HepG2 (cell line): ENCODE results near the gene AKT3. TPM values are rescaled to one million over a fixed set of nuclear protein-coding genes. Genes with fewer than 3 reads are reported as not detected.

Experiments used
- ATAC-seq: fragments of 200-7000 bp; cut with Tn5 transposase; 3 replicates; pipeline ENCODE4 v1.9.1; 2020; ENCODE audit warnings: mild to moderate bottlenecking, moderate library complexity
- BruUV-seq: library from RNA; stranded (reverse); fragments of 400-500 nt; replicated peaks from 2 replicates; lab custom pipeline; 2021; lab: Mats Ljungman, UMichigan
- CTCF ChIA-PET: fragments of 300-600 bp; formaldehyde crosslinking; extraction: SDS; loops from one replicate; lab custom pipeline; 2021; ENCODE audit warnings: low total read pairs, inconsistent platforms, low intra/inter-chr PET ratio; lab: Yijun Ruan, JAX
- POLR2A ChIA-PET: fragments of 350-600 bp; sonication (Branson Sonifier 250); formaldehyde crosslinking; loops from one replicate; lab custom pipeline; 2020; ENCODE audit warnings: antibody characterized with exemption, inconsistent platforms; lab: Yijun Ruan, JAX
- DNase-seq: peaks from one replicate; pipeline ENCODE4 v3.0.0-alpha.2; 2015; ENCODE audit warnings: low spot score
- FAIRE-seq: peaks from 3 replicates; lab custom pipeline; 2011; peaks lifted over from hg19 to GRCh38; lab: Jason Lieb, UNC
- H2AFZ ChIP-seq: one replicate; pipeline ENCODE4 v1.6.1; 2011; ENCODE audit warnings: low read length, inconsistent platforms
- H3K27ac ChIP-seq: fragments of 300-600 bp; 3 replicates; pipeline ENCODE4 v1.8.0; 2011; ENCODE audit warnings: mixed run types, mild to moderate bottlenecking, mixed read lengths, low read length, inconsistent platforms; ENCODE audit not compliant: insufficient read depth; ENCODE audit errors: extremely low read length
- H3K27me3 ChIP-seq, 2 experiments: fragments of 200-600 bp in 1 of 2; 2 replicates in 1 of 2; 3 replicates in 1 of 2; pipeline versions ENCODE4 v1.6.0 to v1.8.0; 2011; ENCODE audit warnings: low read length in 2 of 2, mild to moderate bottlenecking in 2 of 2, moderate library complexity in 2 of 2, inconsistent platforms in 1 of 2; ENCODE audit not compliant: insufficient read depth in 2 of 2, control insufficient read depth in 1 of 2
- H3K36me3 ChIP-seq, 2 experiments: fragments of 200-600 bp in 1 of 2; replicated peaks in 1 of 2; 2 replicates in 1 of 2; 3 replicates in 1 of 2; pipeline versions ENCODE4 v1.5.1 to v1.8.0; 2011; ENCODE audit warnings: low read length in 2 of 2, inconsistent platforms in 1 of 2; ENCODE audit not compliant: insufficient read depth in 2 of 2, control insufficient read depth in 1 of 2
- H3K4me1 ChIP-seq: 2 replicates; pipeline ENCODE4 v1.5.1; 2012; ENCODE audit warnings: low read length, inconsistent platforms; ENCODE audit not compliant: insufficient read depth
- H3K4me2 ChIP-seq: 2 replicates; pipeline ENCODE4 v1.6.0; 2011; ENCODE audit warnings: low read depth, low read length, inconsistent platforms
- H3K4me3 ChIP-seq, 3 experiments: fragments of 200-600 bp in 1 of 3; sonication (generic), shearing (Covaris generic) in 1 of 3; replicated peaks in 1 of 3; 2 replicates each; pipeline ENCODE4 v1.5.1; 2011 to 2016; ENCODE audit warnings: low read length in 3 of 3, inconsistent platforms in 2 of 3, low read depth in 2 of 3, mild to moderate bottlenecking in 2 of 3, control low read depth in 1 of 3, mixed read lengths in 1 of 3; ENCODE audit not compliant: insufficient read depth in 1 of 3
- H3K79me2 ChIP-seq: one replicate; pipeline ENCODE4 v1.6.1; 2011; ENCODE audit warnings: low read length, inconsistent platforms; ENCODE audit not compliant: insufficient read depth
- H3K9ac ChIP-seq: 2 replicates; pipeline ENCODE4 v1.6.0; 2011; ENCODE audit warnings: mild to moderate bottlenecking, low read depth, low read length, inconsistent platforms; ENCODE audit not compliant: insufficient read depth
- H3K9me3 ChIP-seq: 2 replicates; pipeline ENCODE4 v1.5.1; 2012; ENCODE audit warnings: mild to moderate bottlenecking, low read length
- H4K20me1 ChIP-seq: 2 replicates; pipeline ENCODE4 v1.6.0; 2011; ENCODE audit warnings: inconsistent platforms, mild to moderate bottlenecking, low read length, moderate library complexity; ENCODE audit not compliant: insufficient read depth
- EEA1 ChIP-seq: sonication (generic); formaldehyde crosslinking; IDR thresholded peaks from 2 replicates; pipeline ENCODE4 v1.5.1; 2020; ENCODE audit warnings: mild to moderate bottlenecking, missing genetic modification reagents, borderline replicate concordance
- HCFC1 ChIP-seq: fragments of 150-350 bp; IDR thresholded peaks from 2 replicates; pipeline ENCODE4 v1.6.1; 2014; ENCODE audit warnings: low read depth, low read length
- HNRNPK ChIP-seq: fragments of 200-400 bp; formaldehyde crosslinking; IDR thresholded peaks from 2 replicates; pipeline ENCODE4 v1.6.1; 2018; ENCODE audit warnings: low read length, low read depth, moderate library complexity, mild to moderate bottlenecking; ENCODE audit not compliant: poor library complexity, severe bottlenecking
- IRF2 ChIP-seq: IDR thresholded peaks from 2 replicates; pipeline ENCODE4 v1.6.1; 2018; ENCODE audit warnings: missing genetic modification reagents, missing compliant biosample characterization
- SMAD9 ChIP-seq: sonication (generic); formaldehyde crosslinking; IDR thresholded peaks from 2 replicates; pipeline ENCODE4 v1.5.1; 2020; ENCODE audit warnings: mild to moderate bottlenecking, missing genetic modification reagents
- TEAD3 ChIP-seq: optimal IDR thresholded peaks from 2 replicates; pipeline ENCODE3; 2016; ENCODE audit warnings: borderline replicate concordance
- ZNF256 ChIP-seq: sonication (generic); formaldehyde crosslinking; conservative IDR thresholded peaks from 2 replicates; pipeline ENCODE4 v1.4.0; 2020; ENCODE audit warnings: missing genetic modification reagents
- ZNF776 ChIP-seq: sonication (generic); formaldehyde crosslinking; IDR thresholded peaks from 2 replicates; pipeline ENCODE4 v1.4.0; 2020; ENCODE audit warnings: mild to moderate bottlenecking, missing genetic modification reagents
- ZNF850 ChIP-seq: sonication (generic); formaldehyde crosslinking; conservative IDR thresholded peaks from 2 replicates; pipeline ENCODE4 v1.9.0; 2021; ENCODE audit warnings: mild to moderate bottlenecking, missing genetic modification reagents
- WGBS: methylation state at CpG from one replicate; pipeline ENCODE4 v1.1.6; 2017; ENCODE audit warnings: low lambda C conversion rate; 5-methylcytosine and 5-hydroxymethylcytosine counted together
- in situ Hi-C: cut with HindIII; loops from 2 replicates; pipeline ENCODE4 v1.10.0; 2017; ENCODE audit warnings: low pct_unique_long_range_greater_than_20kb; ENCODE audit not compliant: extremely low pct_ligation_motif_present
- intact Hi-C: fragments of 100-400 bp; cut with micrococcal nuclease; formaldehyde crosslinking; loops from one replicate; pipeline ENCODE4 v1.10.0; 2022; ENCODE audit not compliant: unreplicated experiment
- polyA plus RNA-seq, 8 experiments: library from polyadenylated mRNA; depleted of rRNA in 3 of 8; stranded (reverse) in 7 of 8; unstranded in 1 of 8; fragments of >200 nt; fragmentation: Illumina TruSeq in 4 of 8; extraction: Trizol in 4 of 8; gene quantifications; 2 replicates each; pipeline versions ENCODE4 v1.2.1 to v1.2.3, GENCODE V29; 2011 to 2016; ENCODE audit warnings: low read depth in 4 of 8, missing spikeins in 1 of 8, mixed read lengths in 1 of 8; ENCODE audit not compliant: insufficient read depth in 1 of 8
- total RNA-seq, 5 experiments: library from RNA; depleted of rRNA; stranded (reverse); fragments of >200 nt; fragmentation: Illumina TruSeq; extraction: Trizol; gene quantifications; 2 replicates each; pipeline ENCODE4 v1.2.3, GENCODE V29; 2016; ENCODE audit warnings: low read depth in 1 of 5
- TF ChIP-seq, protein P1 (sequence below): sonication (generic); formaldehyde crosslinking; IDR thresholded peaks from 2 replicates; pipeline ENCODE4 v1.5.1; 2020; ENCODE audit warnings: missing genetic modification reagents, mild to moderate bottlenecking, borderline replicate concordance
- TF ChIP-seq, protein P2 (sequence below): IDR thresholded peaks from 2 replicates; pipeline ENCODE4 v1.6.1; 2016; ENCODE audit warnings: missing genetic modification reagents, missing compliant biosample characterization
- TF ChIP-seq, protein P3 (sequence below): sonication (generic); formaldehyde crosslinking; IDR thresholded peaks from 2 replicates; pipeline ENCODE4 v1.8.0; 2023; ENCODE audit warnings: mild to moderate bottlenecking, missing genetic modification reagents
- TF ChIP-seq, protein P4 (sequence below): sonication (generic); formaldehyde crosslinking; IDR thresholded peaks from 2 replicates; pipeline ENCODE4 v1.5.0; 2020; ENCODE audit warnings: missing genetic modification reagents, mild to moderate bottlenecking, borderline replicate concordance
- TF ChIP-seq, protein P5 (sequence below): sonication (generic); formaldehyde crosslinking; IDR thresholded peaks from 2 replicates; pipeline ENCODE4 v1.8.1; 2023; ENCODE audit warnings: mild to moderate bottlenecking, missing genetic modification reagents
- TF ChIP-seq, protein P6 (sequence below): sonication (generic); formaldehyde crosslinking; IDR thresholded peaks from 2 replicates; pipeline ENCODE4 v1.5.0; 2020; ENCODE audit warnings: missing genetic modification reagents, mild to moderate bottlenecking, borderline replicate concordance

AKT3 gene
- total and polyA plus RNA-seq, 2 of the 13 experiments (the other 11 are each of a cell fraction or from before 2014, with no cell fraction given): 0.07 TPM

DNA sequence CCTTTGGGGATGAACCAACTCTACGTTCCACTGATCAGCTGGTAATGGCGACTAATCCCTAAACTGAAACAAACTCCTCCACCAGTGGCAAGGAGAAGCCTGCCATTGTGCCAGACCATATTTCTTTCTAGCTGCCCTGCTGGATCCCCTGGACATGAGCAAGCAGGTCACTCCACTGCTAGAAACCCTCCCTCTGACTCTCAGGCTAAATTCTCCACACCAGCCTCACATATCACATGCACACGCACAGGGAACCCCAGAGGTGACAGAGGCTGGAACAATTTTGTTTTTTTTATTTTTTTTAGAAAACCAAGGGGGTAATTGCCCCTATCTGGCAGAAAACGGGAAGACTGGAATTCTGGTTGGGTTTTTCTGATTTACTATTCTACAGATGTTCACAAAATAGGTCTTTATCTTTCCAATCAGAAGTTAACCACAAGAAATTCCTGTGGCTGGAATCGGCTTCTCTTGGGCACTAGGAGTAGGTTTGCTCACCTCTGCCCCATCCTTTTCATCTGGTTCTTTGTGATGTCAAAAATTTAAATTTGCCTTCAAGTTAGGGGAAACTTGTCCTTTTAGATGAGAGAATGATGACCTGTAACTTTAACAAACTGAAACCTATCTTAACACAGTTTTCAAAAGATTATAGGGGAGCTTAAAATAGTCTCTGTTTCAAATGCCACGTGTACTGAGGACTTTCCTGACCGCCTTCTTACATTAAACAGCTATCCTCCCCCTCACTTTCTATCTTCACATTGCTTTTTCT, 336.1 kb downstream of the AKT3 start:
- H3K27ac ChIP-seq: no peak overlapping the region
- no peaks in the 10 kb centered on the region for H3K36me3 ChIP-seq
- FAIRE-seq: no peak
- H3K4me1 ChIP-seq: no peaks in the 10 kb centered on the region
- H4K20me1 ChIP-seq: no peaks in the 10 kb centered on the region
- no peaks in the 10 kb centered on the region for H3K9me3 ChIP-seq
- ChIA-PET CTCF (no interaction called here), POLR2A (no interaction called here)
- TF ChIP-seq ZNF776 (CRISPR knock-in tag): no peak
- TF ChIP-seq, protein P1, sequence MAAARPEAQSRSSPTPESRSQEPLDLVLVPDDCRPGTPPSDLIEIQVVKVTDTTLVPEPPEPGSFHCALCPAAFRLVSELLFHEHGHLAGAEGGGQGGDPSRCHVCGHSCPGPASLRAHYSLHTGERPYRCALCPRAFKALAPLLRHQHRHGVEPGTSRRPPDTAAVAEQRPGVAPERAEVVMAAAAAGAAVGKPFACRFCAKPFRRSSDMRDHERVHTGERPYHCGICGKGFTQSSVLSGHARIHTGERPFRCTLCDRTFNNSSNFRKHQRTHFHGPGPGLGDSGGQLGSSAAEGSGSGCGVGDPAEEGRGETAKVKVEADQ (CRISPR knock-in tag): no peak
- TF ChIP-seq ZNF256 (CRISPR knock-in tag): no peak
- TF ChIP-seq, protein P2, sequence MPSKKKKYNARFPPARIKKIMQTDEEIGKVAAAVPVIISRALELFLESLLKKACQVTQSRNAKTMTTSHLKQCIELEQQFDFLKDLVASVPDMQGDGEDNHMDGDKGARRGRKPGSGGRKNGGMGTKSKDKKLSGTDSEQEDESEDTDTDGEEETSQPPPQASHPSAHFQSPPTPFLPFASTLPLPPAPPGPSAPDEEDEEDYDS (CRISPR knock-in tag): no peak
- no peak for TF ChIP-seq EEA1 (CRISPR knock-in tag)
- TF ChIP-seq HCFC1: no peak
- TF ChIP-seq, protein P3, sequence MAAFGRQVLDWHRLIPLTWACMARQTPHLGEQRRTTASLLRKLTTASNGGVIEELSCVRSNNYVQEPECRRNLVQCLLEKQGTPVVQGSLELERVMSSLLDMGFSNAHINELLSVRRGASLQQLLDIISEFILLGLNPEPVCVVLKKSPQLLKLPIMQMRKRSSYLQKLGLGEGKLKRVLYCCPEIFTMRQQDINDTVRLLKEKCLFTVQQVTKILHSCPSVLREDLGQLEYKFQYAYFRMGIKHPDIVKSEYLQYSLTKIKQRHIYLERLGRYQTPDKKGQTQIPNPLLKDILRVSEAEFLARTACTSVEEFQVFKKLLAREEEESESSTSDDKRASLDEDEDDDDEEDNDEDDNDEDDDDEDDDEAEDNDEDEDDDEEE (CRISPR knock-in tag): no peak
- TF ChIP-seq HNRNPK: no peak
- no peak for TF ChIP-seq ZNF850
- TF ChIP-seq, protein P4, sequence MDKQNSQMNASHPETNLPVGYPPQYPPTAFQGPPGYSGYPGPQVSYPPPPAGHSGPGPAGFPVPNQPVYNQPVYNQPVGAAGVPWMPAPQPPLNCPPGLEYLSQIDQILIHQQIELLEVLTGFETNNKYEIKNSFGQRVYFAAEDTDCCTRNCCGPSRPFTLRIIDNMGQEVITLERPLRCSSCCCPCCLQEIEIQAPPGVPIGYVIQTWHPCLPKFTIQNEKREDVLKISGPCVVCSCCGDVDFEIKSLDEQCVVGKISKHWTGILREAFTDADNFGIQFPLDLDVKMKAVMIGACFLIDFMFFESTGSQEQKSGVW (CRISPR knock-in tag): no peak
- TF ChIP-seq SMAD9 (CRISPR knock-in tag): no peak
- no peak for TF ChIP-seq IRF2 (CRISPR knock-in tag)
- TF ChIP-seq, protein P5, sequence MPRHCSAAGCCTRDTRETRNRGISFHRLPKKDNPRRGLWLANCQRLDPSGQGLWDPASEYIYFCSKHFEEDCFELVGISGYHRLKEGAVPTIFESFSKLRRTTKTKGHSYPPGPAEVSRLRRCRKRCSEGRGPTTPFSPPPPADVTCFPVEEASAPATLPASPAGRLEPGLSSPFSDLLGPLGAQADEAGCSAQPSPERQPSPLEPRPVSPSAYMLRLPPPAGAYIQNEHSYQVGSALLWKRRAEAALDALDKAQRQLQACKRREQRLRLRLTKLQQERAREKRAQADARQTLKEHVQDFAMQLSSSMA (CRISPR knock-in tag): no peak
- no peak for TF ChIP-seq TEAD3 (CRISPR knock-in tag)
- TF ChIP-seq, protein P6, sequence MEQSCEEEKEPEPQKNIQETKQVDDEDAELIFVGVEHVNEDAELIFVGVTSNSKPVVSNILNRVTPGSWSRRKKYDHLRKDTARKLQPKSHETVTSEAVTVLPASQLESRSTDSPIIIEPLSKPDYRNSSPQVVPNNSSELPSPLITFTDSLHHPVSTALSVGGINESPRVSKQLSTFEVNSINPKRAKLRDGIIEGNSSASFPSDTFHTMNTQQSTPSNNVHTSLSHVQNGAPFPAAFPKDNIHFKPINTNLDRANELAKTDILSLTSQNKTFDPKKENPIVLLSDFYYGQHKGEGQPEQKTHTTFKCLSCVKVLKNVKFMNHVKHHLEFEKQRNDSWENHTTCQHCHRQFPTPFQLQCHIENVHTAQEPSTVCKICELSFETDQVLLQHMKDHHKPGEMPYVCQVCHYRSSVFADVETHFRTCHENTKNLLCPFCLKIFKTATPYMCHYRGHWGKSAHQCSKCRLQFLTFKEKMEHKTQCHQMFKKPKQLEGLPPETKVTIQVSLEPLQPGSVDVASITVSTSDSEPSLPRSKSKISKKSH: no peak
- no peak overlapping the region for H3K4me3 ChIP-seq
- H3K9ac ChIP-seq: no peak overlapping the region
- no peak overlapping the region for H2AFZ ChIP-seq
- DNase-seq: no peak
- in situ Hi-C loops: no loop called here
- 19% methylated on average over 7 of the region's 7 CpGs for WGBS
- intact Hi-C loops: no loop called here
- H3K27me3 ChIP-seq: no peaks in the 10 kb centered on the region
- no peak overlapping the region for H3K4me2 ChIP-seq
- no TSS peak for BruUV-seq
- ATAC-seq: no peak
- no peaks in the 10 kb centered on the region for H3K79me2 ChIP-seq
